Smooth muscle cell (in vitro differentiated cells): ENCODE results near the gene RCSD1. TPM values are rescaled to one million over a fixed set of nuclear protein-coding genes. Genes with fewer than 3 reads are reported as not detected.

Experiments
- DNase-seq: peaks from one replicate; lab custom pipeline; 2025; ENCODE audit not compliant: unreplicated experiment; lab: John Stamatoyannopoulos, UW
- H2AFZ ChIP-seq: fragments of 200-600 bp; sonication (generic); 2 replicates; pipeline ENCODE4 v1.6.0; 2016; ENCODE audit warnings: antibody characterized with exemption, low read depth, mild to moderate bottlenecking
- H3F3A ChIP-seq: fragments of 200-600 bp; sonication (generic); 2 replicates; pipeline ENCODE4 v1.6.0; 2017; ENCODE audit warnings: antibody characterized with exemption, low read depth
- H3K27ac ChIP-seq: fragments of 200-600 bp; sonication (generic); 2 replicates; pipeline ENCODE4 v1.5.1; 2016; ENCODE audit warnings: low read depth, mild to moderate bottlenecking
- H3K27me3 ChIP-seq: fragments of 200-600 bp; sonication (generic); 2 replicates; pipeline ENCODE4 v1.6.1; 2016; ENCODE audit warnings: low read depth, mild to moderate bottlenecking
- H3K36me3 ChIP-seq: fragments of 200-600 bp; sonication (generic); 2 replicates; pipeline ENCODE4 v1.5.1; 2016; ENCODE audit warnings: low read depth
- H3K4me1 ChIP-seq: fragments of 200-600 bp; sonication (generic); 2 replicates; pipeline ENCODE4 v1.5.1; 2016; ENCODE audit warnings: low read depth
- H3K4me2 ChIP-seq: fragments of 200-600 bp; sonication (generic); 2 replicates; pipeline ENCODE4 v1.6.0; 2016; ENCODE audit warnings: mild to moderate bottlenecking
- H3K4me3 ChIP-seq: fragments of 200-600 bp; sonication (generic); 2 replicates; pipeline ENCODE4 v1.5.1; 2016; ENCODE audit warnings: mild to moderate bottlenecking
- H3K79me2 ChIP-seq: fragments of 200-600 bp; sonication (generic); 2 replicates; pipeline ENCODE4 v1.6.0; 2016; ENCODE audit warnings: low read depth, mild to moderate bottlenecking
- H3K9ac ChIP-seq: fragments of 200-600 bp; sonication (generic); 2 replicates; pipeline ENCODE4 v1.6.0; 2016; ENCODE audit warnings: low read depth
- H3K9me3 ChIP-seq: fragments of 200-600 bp; sonication (generic); replicated peaks from 2 replicates; pipeline ENCODE4 v1.5.1; 2016; ENCODE audit warnings: low read depth
- H4K20me1 ChIP-seq: fragments of 200-600 bp; sonication (generic); 2 replicates; pipeline ENCODE4 v1.6.0; 2016; ENCODE audit warnings: low read depth
- CTCF ChIP-seq: fragments of 200-600 bp; sonication (generic); IDR thresholded peaks from 2 replicates; pipeline ENCODE4 v1.5.1; 2017; ENCODE audit warnings: borderline replicate concordance, mild to moderate bottlenecking, antibody characterized with exemption; ENCODE audit not compliant: insufficient read depth, poor library complexity, severe bottlenecking
- WGBS: methylation state at CpG from one replicate; pipeline ENCODE4 v1.1.7; 2016; ENCODE audit warnings: low lambda C conversion rate; 5-methylcytosine and 5-hydroxymethylcytosine counted together
- polyA plus RNA-seq: library from polyadenylated mRNA; unstranded; fragments of >200 nt; fragmentation: Nextera tagmentation; extraction: Ambion mirVana; gene quantifications from 2 replicates; pipeline ENCODE4 v1.2.1, GENCODE V29; 2016
- total RNA-seq: library from RNA; depleted of rRNA; stranded (reverse); fragments of >200 nt; gene quantifications from 2 replicates; pipeline ENCODE4 v1.2.3, GENCODE V29; 2014

The RCSD1 gene
- total and polyA plus RNA-seq, 2 experiments from 2014 or later = 0.40 TPM; not detected in 1

GRCh38 chr1:167720965-167721616, 91.1 kb downstream of the RCSD1 start:
- DNase-seq = no peak
- peaks cover 44% of the 10 kb centered on the region for H3K79me2 ChIP-seq

GRCh38 chr1:167721617-167722151, 91.7 kb downstream of the RCSD1 start, which contains the start of gene MPZL1:
Gene MPZL1 (plus strand): TSS chr1:167721982. CDS start chr1:167722152, 170 bp downstream.
- H3K9ac ChIP-seq = peak within 1 kb of the TSS; percentile 82
- peak within 1 kb of the TSS; percentile 94 for H2AFZ ChIP-seq
- peaks cover 50% of the 10 kb centered on the region for H3K79me2 ChIP-seq
- no peaks in the 10 kb centered on the region for H3K27me3 ChIP-seq
- peaks cover 45% of the 10 kb centered on the region for H4K20me1 ChIP-seq
- H3K4me3 ChIP-seq = peak within 1 kb of the TSS; percentile 95
- peak within 1 kb of the TSS; percentile 90 for H3K27ac ChIP-seq
- peak; percentile 78 for DNase-seq
- no peaks in the 10 kb centered on the region for H3K36me3 ChIP-seq
- WGBS = 1% methylated on average over 51 of the region's 52 CpGs
- H3K4me1 ChIP-seq = peaks cover 45% of the 10 kb centered on the region
- peak within 1 kb of the TSS; percentile 95 for H3K4me2 ChIP-seq
- peaks cover 19% of the 10 kb centered on the region for H3F3A ChIP-seq
- no peaks in the 10 kb centered on the region for H3K9me3 ChIP-seq
- TF ChIP-seq CTCF = no peak

More at GRCh38 chr1:167720965-167721616, 91.1 kb downstream of the RCSD1 start:
- TF ChIP-seq CTCF = peak; percentile 6
- Histone ChIP-seq H3K4me3 (peak overlapping the region; percentile 95), H3K36me3 (no peaks in the 10 kb centered on the region), H3K27me3 (no peaks in the 10 kb centered on the region), H3K9me3 (no peaks in the 10 kb centered on the region), H3K4me1 (peaks cover 39% of the 10 kb centered on the region), H3K9ac (peak overlapping the region; percentile 75), H3K27ac (peak overlapping the region; percentile 90), H2AFZ (peak overlapping the region; percentile 94), H4K20me1 (peaks cover 39% of the 10 kb centered on the region), H3K4me2 (peak overlapping the region; percentile 95), H3F3A (peaks cover 16% of the 10 kb centered on the region)
- WGBS = 18% methylated on average over 13 of the region's 13 CpGs

- H3K79me2 ChIP-seq = peaks cover 56% of the 10 kb centered on the region
These were observed 92.3 kb downstream of the RCSD1 start for GRCh38 chr1:167722152-167722869.

More at GRCh38 chr1:167722152-167722869, 92.3 kb downstream of the RCSD1 start:
- peak overlapping the region; percentile 95 for H3K4me2 ChIP-seq
- under 1% methylated on average over 42 of the region's 52 CpGs for WGBS
- H4K20me1 ChIP-seq = peaks cover 51% of the 10 kb centered on the region
- no peaks in the 10 kb centered on the region for H3K9me3 ChIP-seq
- no peak for TF ChIP-seq CTCF
- H3K36me3 ChIP-seq = no peaks in the 10 kb centered on the region
- peak overlapping the region; percentile 90 for H3K27ac ChIP-seq
- H2AFZ ChIP-seq = peak overlapping the region; percentile 82
- H3K4me1 ChIP-seq = peaks cover 47% of the 10 kb centered on the region
- H3K9ac ChIP-seq = peak overlapping the region; percentile 82
- H3K4me3 ChIP-seq = peak overlapping the region; percentile 95
- DNase-seq = no peak
- no peaks in the 10 kb centered on the region for H3K27me3 ChIP-seq
- H3F3A ChIP-seq = peaks cover 17% of the 10 kb centered on the region
